BLaER1 (cell line): ENCODE measurements around the gene THY1.
A peak's percentile ranks its signal among the peaks of the same experiment; 100 is the strongest.

Source experiments
- H3K27ac ChIP-seq: shearing (Covaris generic); formaldehyde crosslinking; 2 replicates; pipeline ENCODE4 v1.8.1; 2022
- H3K27me3 ChIP-seq: shearing (Covaris generic); formaldehyde crosslinking; 2 replicates; pipeline ENCODE4 v1.8.1; 2022
- H3K36me3 ChIP-seq: shearing (Covaris generic); formaldehyde crosslinking; 2 replicates; pipeline ENCODE4 v1.8.1; 2022
- H3K4me1 ChIP-seq: shearing (Covaris generic); formaldehyde crosslinking; 2 replicates; pipeline ENCODE4 v1.8.1; 2022
- H3K4me2 ChIP-seq: shearing (Covaris generic); formaldehyde crosslinking; 2 replicates; pipeline ENCODE4 v1.8.1; 2022
- H3K4me3 ChIP-seq: shearing (Covaris generic); formaldehyde crosslinking; 2 replicates; pipeline ENCODE4 v1.8.1; 2022
- H3K9ac ChIP-seq: shearing (Covaris generic); formaldehyde crosslinking; 2 replicates; pipeline ENCODE4 v1.8.1; 2022
- H3K9me3 ChIP-seq: shearing (Covaris generic); formaldehyde crosslinking; 2 replicates; pipeline ENCODE4 v1.8.1; 2022
- H4K20me1 ChIP-seq: shearing (Covaris generic); formaldehyde crosslinking; 2 replicates; pipeline ENCODE4 v1.8.1; 2022
- Cebpa-rat ChIP-seq: shearing (Covaris generic); IDR thresholded peaks from 2 replicates; pipeline ENCODE4 v1.8.1; 2022

The THY1 gene

GRCh38 chr11:119432484-119433357 is 9.7 kb upstream of the THY1 start:
- Histone ChIP-seq H3K4me1 (peaks cover 34% of the 10 kb centered on the region), H3K9me3 (peaks cover 17% of the 10 kb centered on the region), H3K27ac (no peak overlapping the region), H3K27me3 (no peaks in the 10 kb centered on the region), H3K4me2 (no peak overlapping the region), H3K4me3 (no peak overlapping the region), H3K36me3 (no peaks in the 10 kb centered on the region), H4K20me1 (no peaks in the 10 kb centered on the region), H3K9ac (no peak overlapping the region)
- no peak for TF ChIP-seq Cebpa-rat

GRCh38 chr11:119431523-119431922 is 8.6 kb upstream of the THY1 start:
- Histone ChIP-seq H3K4me2 (no peak overlapping the region), H3K9ac (no peak overlapping the region), H3K4me3 (no peak overlapping the region), H3K9me3 (peaks cover 13% of the 10 kb centered on the region), H3K27ac (no peak overlapping the region), H3K4me1 (peaks cover 28% of the 10 kb centered on the region), H3K36me3 (no peaks in the 10 kb centered on the region), H3K27me3 (no peaks in the 10 kb centered on the region), H4K20me1 (no peaks in the 10 kb centered on the region)
- no peak for TF ChIP-seq Cebpa-rat

- TF ChIP-seq Cebpa-rat: no peak
- H3K4me2 ChIP-seq: no peak overlapping the region
- H3K36me3 ChIP-seq: no peaks in the 10 kb centered on the region
- no peak overlapping the region for H3K4me3 ChIP-seq
- peaks cover 29% of the 10 kb centered on the region for H3K27me3 ChIP-seq
- H3K4me1 ChIP-seq: peaks cover 9% of the 10 kb centered on the region
- peaks cover 12% of the 10 kb centered on the region for H4K20me1 ChIP-seq
- no peak overlapping the region for H3K9ac ChIP-seq
- no peak overlapping the region for H3K27ac ChIP-seq
- peaks cover 13% of the 10 kb centered on the region for H3K9me3 ChIP-seq
These were observed 4.3 kb upstream of the THY1 start for GRCh38 chr11:119427279-119427678.

GRCh38 chr11:119426142-119426541 is 3.2 kb upstream of the THY1 start:
- Histone ChIP-seq H3K27ac (no peak overlapping the region), H3K36me3 (no peaks in the 10 kb centered on the region), H4K20me1 (peaks cover 22% of the 10 kb centered on the region), H3K4me1 (peaks cover 16% of the 10 kb centered on the region), H3K9me3 (peaks cover 13% of the 10 kb centered on the region), H3K27me3 (peaks cover 40% of the 10 kb centered on the region), H3K4me2 (no peak overlapping the region), H3K9ac (no peak overlapping the region), H3K4me3 (no peak overlapping the region)
- no peak for TF ChIP-seq Cebpa-rat

DNA sequence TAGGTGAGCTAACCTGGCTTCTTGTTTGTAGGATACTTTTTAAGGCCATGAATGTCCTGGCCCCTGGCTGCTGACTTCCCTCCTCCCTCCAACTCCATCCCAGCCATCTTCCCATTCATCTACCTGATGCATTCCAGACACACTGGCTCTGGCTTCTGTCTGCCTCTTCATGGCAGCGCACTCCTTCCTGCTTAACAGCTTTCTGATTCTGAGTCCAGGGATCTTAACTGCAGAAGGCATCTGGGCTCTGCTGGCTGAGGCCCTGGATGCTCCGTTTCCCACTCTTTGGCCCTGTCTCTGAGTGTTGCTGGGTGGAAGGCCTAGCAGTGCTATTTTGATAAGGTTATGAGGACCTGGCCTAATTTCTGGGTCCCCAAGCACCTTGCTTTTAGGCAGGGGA is 1.8 kb upstream of the THY1 start:
- peaks cover 13% of the 10 kb centered on the region for H3K9me3 ChIP-seq
- H4K20me1 ChIP-seq: peaks cover 28% of the 10 kb centered on the region
- no peaks in the 10 kb centered on the region for H3K36me3 ChIP-seq
- H3K27me3 ChIP-seq: peaks cover 54% of the 10 kb centered on the region
- no peak overlapping the region for H3K9ac ChIP-seq
- H3K4me3 ChIP-seq: no peak overlapping the region
- peaks cover 16% of the 10 kb centered on the region for H3K4me1 ChIP-seq
- no peak for TF ChIP-seq Cebpa-rat
- no peak overlapping the region for H3K4me2 ChIP-seq
- H3K27ac ChIP-seq: no peak overlapping the region

GRCh38 chr11:119424276-119424675 is 1.3 kb upstream of the THY1 start:
- H3K9me3 ChIP-seq: peaks cover 8% of the 10 kb centered on the region

DNA sequence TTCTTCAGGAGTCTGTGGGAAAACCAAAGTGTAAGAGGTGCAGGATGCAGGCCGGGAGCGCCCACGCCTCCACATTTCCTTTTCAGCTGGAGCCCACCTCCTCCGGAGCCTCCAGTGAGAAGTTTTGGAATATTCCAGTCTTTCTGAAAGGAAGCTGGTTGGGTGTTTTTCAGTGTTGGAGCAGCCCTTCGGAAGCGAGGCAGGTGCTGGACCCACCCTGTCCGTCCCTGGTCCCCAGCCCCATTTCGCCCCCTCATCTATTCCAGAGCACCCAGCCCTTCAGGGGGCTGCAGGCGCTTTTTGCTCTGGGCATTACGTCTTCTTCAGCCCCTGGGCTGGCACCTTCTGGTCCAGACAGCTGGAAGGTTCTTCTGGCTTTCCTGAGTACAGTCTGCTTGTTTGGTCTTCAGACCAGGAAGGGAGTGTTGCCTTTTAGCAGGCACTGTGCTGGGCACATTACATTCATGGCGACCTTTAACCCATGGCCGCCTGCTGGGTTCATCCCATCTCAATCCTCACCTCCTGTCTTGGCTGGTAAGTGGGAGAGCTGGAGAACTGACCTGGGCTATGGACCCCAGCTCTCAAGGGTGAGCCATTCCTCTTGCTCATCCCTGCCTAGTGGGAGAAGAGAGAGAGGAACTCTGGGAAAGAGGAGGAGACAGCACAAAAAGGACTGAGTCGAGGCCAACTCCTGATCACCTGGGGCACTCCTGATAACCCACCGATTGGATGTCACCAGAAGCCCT is 710 bp upstream of the THY1 start:
- H3K36me3 ChIP-seq: no peaks in the 10 kb centered on the region
- no peak overlapping the region for H3K9ac ChIP-seq
- H3K27ac ChIP-seq: no peak overlapping the region
- H3K27me3 ChIP-seq: peaks cover 59% of the 10 kb centered on the region
- peaks cover 16% of the 10 kb centered on the region for H3K4me1 ChIP-seq
- peaks cover 2% of the 10 kb centered on the region for H3K9me3 ChIP-seq
- TF ChIP-seq Cebpa-rat: no peak
- peaks cover 28% of the 10 kb centered on the region for H4K20me1 ChIP-seq
- H3K4me3 ChIP-seq: 0 out of 2 replicates have a peak overlapping the region, but pooled peaks have one; percentile 62
- H3K4me2 ChIP-seq: peak overlapping the region; percentile 73

More at GRCh38 chr11:119424276-119424675, 1.3 kb upstream of the THY1 start:
- Histone ChIP-seq H3K4me3 (no peak overlapping the region), H4K20me1 (peaks cover 28% of the 10 kb centered on the region), H3K27ac (no peak overlapping the region), H3K36me3 (no peaks in the 10 kb centered on the region), H3K4me2 (no peak overlapping the region), H3K27me3 (peaks cover 59% of the 10 kb centered on the region), H3K4me1 (peaks cover 16% of the 10 kb centered on the region), H3K9ac (no peak overlapping the region)
- no peak for TF ChIP-seq Cebpa-rat

DNA sequence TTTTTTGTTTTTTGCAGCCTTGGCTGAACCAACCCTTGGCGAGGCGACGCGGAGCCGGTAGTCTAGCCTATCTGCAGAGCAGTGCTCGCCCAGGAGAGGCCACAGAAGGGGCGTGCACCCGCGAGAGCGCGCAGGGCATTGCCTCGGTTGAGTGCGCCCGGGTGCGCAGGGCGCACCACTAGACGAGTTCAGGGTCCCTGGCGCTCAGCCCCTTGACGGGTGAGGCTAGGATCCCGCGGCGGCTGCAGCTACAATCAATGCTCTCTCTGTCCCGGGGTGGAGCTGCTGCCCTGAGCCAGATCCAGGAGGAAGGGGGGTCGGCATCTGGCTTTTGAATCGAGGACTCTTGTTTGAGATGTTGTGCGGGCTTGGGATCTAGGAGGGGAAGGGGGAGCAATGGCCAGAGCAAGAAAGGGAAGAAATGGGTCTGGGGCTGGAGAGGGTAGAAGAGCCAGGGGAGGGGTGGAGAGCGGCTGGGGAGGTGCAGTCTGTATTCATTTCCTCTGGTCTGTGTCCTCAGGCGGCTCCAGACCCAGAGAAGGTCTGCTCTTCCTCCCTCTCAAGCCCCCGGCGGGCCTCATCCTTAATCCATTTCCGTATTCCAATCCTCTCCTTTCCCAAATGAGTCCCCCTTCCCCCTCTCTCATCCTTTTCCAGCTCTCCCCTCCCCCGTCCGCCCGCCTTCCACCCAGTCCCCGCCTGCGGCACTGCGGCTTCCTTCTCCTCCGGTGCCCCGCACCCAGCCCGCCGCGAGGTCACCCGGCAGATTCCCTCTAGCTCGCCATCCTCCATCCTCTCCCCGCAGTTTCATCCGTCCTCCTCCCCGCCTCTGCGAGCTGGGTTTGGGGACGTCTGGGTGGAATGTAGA is 797 bp downstream of the THY1 start:
- Histone ChIP-seq H3K4me3 (peak overlapping the region; percentile 62), H3K36me3 (no peaks in the 10 kb centered on the region), H4K20me1 (peaks cover 28% of the 10 kb centered on the region), H3K9ac (0 out of 2 replicates have a peak overlapping the region, but pooled peaks have one; percentile 19), H3K27ac (no peak overlapping the region), H3K27me3 (peaks cover 59% of the 10 kb centered on the region), H3K4me2 (peak overlapping the region; percentile 73), H3K4me1 (peaks cover 16% of the 10 kb centered on the region), H3K9me3 (no peaks in the 10 kb centered on the region)
- no peak for TF ChIP-seq Cebpa-rat

DNA sequence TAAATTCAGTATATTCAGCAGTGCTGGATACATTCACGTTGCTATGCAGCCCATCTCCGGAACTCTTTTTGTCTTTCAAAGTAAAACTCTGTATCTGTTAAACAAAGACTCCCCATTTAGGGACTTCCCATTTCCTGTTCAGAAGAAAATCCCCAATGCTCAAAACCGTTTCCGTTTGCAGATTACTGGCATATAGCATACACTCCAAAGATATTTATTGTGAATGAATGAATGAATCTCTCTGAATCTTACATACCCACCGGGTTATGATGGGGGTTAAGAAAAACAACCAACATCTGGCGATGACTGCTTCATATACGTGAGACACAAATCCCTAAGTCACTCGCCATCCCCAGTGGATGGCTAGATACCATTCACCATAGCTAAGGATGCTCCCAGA is 1.6 kb downstream of the THY1 start:
- H3K4me2 ChIP-seq: peak overlapping the region; percentile 73
- H3K27ac ChIP-seq: no peak overlapping the region
- H3K27me3 ChIP-seq: peaks cover 59% of the 10 kb centered on the region
- no peaks in the 10 kb centered on the region for H3K36me3 ChIP-seq
- H3K4me1 ChIP-seq: peaks cover 21% of the 10 kb centered on the region
- no peak overlapping the region for H3K4me3 ChIP-seq
- H3K9ac ChIP-seq: no peak overlapping the region
- H3K9me3 ChIP-seq: no peaks in the 10 kb centered on the region
- peaks cover 28% of the 10 kb centered on the region for H4K20me1 ChIP-seq
- TF ChIP-seq Cebpa-rat: no peak
